ENCODE measurements around the gene RAB11FIP4.
"Not testable (repeated sequence)": the region's sequence is repeated elsewhere in the genome, so short reads cannot be mapped to it uniquely, and the experiment has no call there.

RAB11FIP4 gene

DNA sequence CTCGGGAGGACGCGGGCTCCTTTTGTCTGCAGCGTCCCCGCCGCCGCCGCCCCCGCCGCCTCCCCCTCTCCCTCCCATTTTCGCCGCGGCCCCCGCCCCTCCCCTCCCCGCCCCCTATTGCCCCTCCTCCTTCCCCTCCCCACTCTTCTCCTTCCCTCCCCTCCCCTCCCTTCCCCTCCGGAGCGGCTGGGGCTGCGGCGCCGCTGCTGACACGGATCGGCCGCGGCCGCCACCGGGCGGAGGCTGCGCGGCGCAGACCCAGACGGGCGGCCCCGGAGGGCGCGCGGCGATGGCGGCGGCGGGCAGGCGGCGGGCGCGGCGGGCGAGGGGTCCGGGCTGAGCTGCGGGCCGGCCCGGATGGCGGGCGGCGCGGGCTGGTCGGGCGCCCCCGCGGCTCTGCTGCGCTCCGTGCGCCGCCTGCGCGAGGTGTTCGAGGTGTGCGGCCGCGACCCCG is at the start of gene RAB11FIP4:
TSS of gene RAB11FIP4 (plus strand) at position 180 of the 454 bp plus-strand sequence. CDS start at position 358, 178 bp downstream.
- no peak for DNase-seq

DNA sequence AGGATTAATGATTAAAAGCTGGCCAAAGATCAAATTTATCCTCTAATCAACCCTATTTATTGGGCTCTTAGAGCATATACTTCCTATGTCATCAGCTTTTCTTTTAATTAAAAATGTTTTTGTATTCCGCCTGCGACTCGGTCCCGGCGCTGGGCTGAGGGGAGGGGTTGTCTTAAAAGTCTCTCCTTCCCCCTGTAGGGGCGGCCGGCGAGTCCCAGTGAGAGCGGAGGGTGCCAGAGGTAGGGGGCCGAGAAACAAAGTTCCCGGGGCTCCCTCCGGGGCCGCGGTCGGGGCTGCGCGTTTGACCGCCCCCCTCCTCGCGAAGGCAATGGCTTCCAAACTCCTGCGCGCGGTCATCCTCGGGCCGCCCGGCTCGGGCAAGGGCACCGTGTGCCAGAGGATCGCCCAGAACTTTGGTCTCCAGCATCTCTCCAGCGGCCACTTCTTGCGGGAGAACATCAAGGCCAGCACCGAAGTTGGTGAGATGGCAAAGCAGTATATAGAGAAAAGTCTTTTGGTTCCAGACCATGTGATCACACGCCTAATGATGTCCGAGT is 46.2 kb upstream of the RAB11FIP4 start:
- not testable (repeated sequence) for DNase-seq

- DNase-seq = no peak
These were observed 42.0 kb upstream of the RAB11FIP4 start for GRCh38 chr17:31349454-31349853.

GRCh38 chr17:31355935-31356334 is 35.5 kb upstream of the RAB11FIP4 start:
- no peak for DNase-seq

- no peak for DNase-seq
These were observed 34.4 kb upstream of the RAB11FIP4 start for GRCh38 chr17:31357091-31357490.

- no peak for DNase-seq
These were observed 33.6 kb upstream of the RAB11FIP4 start for GRCh38 chr17:31357839-31358394.

DNA sequence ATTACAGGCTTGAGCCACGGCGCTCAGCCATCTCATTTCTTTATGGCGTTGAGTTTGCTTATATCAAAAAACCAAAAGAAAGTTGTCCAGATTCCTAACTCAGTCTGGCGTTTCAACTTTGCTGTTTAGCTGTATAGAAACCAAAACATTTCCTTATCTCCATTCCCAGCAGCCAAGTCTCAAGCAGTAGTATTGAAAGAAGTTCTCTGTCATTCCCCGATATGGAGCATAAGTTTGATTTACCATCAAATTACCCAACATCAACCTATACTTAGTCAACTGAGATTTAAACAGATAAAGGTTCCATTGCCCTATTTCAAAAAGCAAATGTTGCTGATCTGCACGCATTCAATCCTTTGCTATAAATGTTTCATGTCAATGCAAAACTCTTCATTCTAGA is 27.5 kb upstream of the RAB11FIP4 start:
- no peak for DNase-seq

DNA sequence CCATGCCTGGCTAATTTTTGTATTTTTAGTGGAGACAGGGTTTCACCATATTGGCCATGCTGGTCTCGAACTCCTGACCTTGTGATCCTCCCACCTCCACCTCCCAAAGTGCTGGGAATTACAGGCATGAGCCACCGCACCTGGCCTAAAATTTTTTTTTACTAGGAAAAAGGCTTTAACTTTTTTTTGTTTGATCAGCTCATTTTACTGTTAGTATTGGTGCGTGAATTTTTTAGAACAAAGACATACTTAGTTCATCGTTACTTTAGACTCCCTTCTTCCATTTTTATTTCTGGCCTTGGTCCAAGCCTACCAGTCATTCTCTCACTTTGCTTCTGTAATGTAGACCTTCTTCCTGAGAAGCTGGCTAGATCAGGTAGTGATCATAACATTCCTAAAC is 25.4 kb upstream of the RAB11FIP4 start:
- DNase-seq = no peak

DNA sequence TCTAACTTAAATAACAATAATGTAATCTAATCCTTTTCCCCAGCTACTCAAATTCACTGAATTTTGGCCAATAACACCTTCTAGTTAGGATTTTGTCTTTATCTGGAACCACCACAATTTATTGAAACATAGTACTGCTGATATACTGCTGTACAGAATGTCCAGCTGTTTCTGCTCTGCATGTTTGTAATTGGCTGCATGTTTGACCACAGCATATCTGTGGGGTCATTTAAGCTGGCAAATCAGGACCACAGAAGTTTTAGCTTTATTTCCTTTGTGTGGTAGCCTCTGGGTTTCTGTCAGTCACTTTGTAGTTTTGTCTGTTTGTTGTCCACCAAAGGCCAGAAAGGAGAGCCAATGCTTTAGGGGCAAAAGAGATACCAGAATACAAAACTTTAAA is 22.2 kb upstream of the RAB11FIP4 start:
- DNase-seq = no peak

GRCh38 chr17:31371511-31372097 is 19.9 kb upstream of the RAB11FIP4 start:
- no peak for DNase-seq

GRCh38 chr17:31373150-31374093 is 18.1 kb upstream of the RAB11FIP4 start:
- DNase-seq = no peak

GRCh38 chr17:31374094-31374447 is 17.4 kb upstream of the RAB11FIP4 start:
- no peak for DNase-seq

DNA sequence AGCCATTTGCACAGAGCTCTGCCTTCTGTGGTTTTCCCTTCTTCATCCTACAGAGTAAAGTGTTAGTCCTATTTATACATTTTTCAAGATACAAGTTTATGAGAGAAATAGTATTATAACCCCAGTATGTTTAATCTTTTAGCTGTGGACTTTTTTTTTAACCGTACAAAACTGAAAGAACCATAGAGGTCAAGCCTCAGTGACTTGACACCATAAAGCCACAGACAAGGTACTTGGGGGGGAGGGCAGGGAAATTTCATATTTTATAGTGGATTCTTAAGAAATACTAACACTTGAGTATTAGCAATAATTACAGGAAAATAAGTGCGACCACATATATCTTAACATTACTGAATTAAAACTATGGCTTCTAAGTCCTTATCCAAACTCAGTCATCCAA is 17.0 kb upstream of the RAB11FIP4 start:
- no peak for DNase-seq

DNA sequence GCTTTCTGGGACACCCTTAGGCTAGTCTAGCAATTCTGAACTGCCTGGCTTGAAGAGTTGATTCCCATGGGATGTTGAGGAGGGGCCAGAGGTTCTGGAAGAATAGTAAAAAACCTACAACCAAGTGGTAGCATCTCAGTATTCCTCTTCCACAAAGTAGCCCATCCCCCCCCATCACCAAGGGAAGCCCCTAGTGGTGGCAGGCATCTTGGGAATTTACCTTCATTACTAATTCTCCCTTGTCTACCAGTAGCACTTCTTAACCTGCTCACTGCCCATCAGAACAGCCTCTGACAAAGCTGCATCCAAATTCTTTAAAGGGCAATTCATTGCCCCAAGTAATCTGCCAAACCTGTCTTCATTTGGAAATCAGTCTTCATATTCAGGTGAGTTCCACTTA is 12.8 kb upstream of the RAB11FIP4 start:
- no peak for DNase-seq

- DNase-seq = no peak
These were observed 11.8 kb upstream of the RAB11FIP4 start for GRCh38 chr17:31379597-31380205.

GRCh38 chr17:31381165-31381668 is 10.3 kb upstream of the RAB11FIP4 start:
- DNase-seq = no peak

- not testable (repeated sequence) for DNase-seq
These were observed 8.7 kb upstream of the RAB11FIP4 start for GRCh38 chr17:31382668-31383275.

GRCh38 chr17:31383488-31383887 is 8.0 kb upstream of the RAB11FIP4 start:
- not testable (repeated sequence) for DNase-seq

GRCh38 chr17:31385428-31386285 is 5.8 kb upstream of the RAB11FIP4 start:
- no peak for DNase-seq

- no peak for DNase-seq
These were observed 4.9 kb upstream of the RAB11FIP4 start for GRCh38 chr17:31386542-31387075.

GRCh38 chr17:31387438-31387837 is 4.0 kb upstream of the RAB11FIP4 start:
- no peak for DNase-seq

Measured in T1000 (cell line).